NCI-H2081 (cell line): ENCODE data around the gene ZNF775.

ENCODE experiments used
- DNase-seq, 2 experiments: peaks; one replicate each; lab custom pipeline; 2025; lab: John Stamatoyannopoulos, UW

The ZNF775 gene

GRCh38 chr7:150401424-150401790 is 22.3 kb downstream of the ZNF775 start:
- DNase-seq = no peak

GRCh38 chr7:150401861-150402631 is 22.9 kb downstream of the ZNF775 start:
- DNase-seq = no peak

- no peak for DNase-seq
Measured at GRCh38 chr7:150402671-150403321, 23.7 kb downstream of the ZNF775 start.

GRCh38 chr7:150403376-150404171 is 24.4 kb downstream of the ZNF775 start:
- DNase-seq = no peak

GRCh38 chr7:150404172-150404804 is 25.2 kb downstream of the ZNF775 start:
- no peak for DNase-seq

- peak; percentile 79 to 86 for DNase-seq
Measured at GRCh38 chr7:150404805-150405583, 25.9 kb downstream of the ZNF775 start.

- DNase-seq = peak in 1 of 2 experiments; percentile 56
Measured at GRCh38 chr7:150405584-150406311, 26.6 kb downstream of the ZNF775 start.

GRCh38 chr7:150406312-150406566 is 27.1 kb downstream of the ZNF775 start:
- no peak for DNase-seq

GRCh38 chr7:150406567-150407421 is 27.7 kb downstream of the ZNF775 start:
- no peak for DNase-seq

- DNase-seq = no peak
Measured at GRCh38 chr7:150407588-150408392, 28.7 kb downstream of the ZNF775 start.

GRCh38 chr7:150408393-150409299 is 29.5 kb downstream of the ZNF775 start:
- DNase-seq = no peak

GRCh38 chr7:150409300-150410030 is 30.3 kb downstream of the ZNF775 start:
- DNase-seq = no peak

- no peak for DNase-seq
Measured at GRCh38 chr7:150410131-150410530, 31.0 kb downstream of the ZNF775 start.

GRCh38 chr7:150410680-150411346 is 31.7 kb downstream of the ZNF775 start:
- no peak for DNase-seq

GRCh38 chr7:150411606-150412005 is 32.5 kb downstream of the ZNF775 start:
- no peak for DNase-seq

- DNase-seq = no peak
Measured at GRCh38 chr7:150412016-150412415, 32.9 kb downstream of the ZNF775 start.
